GM19452 (cell line): Measurements from ENCODE around the gene INPP5B.

Experiments used
- ATAC-seq: cut with Tn5 transposase; IDR thresholded peaks from one replicate; pipeline ENCODE4 v1.9.1; 2021; ENCODE audit not compliant: unreplicated experiment

Gene INPP5B

GRCh38 chr1:37875833-37876232 is 71.0 kb downstream of the INPP5B start:
- ATAC-seq, result no peak

GRCh38 chr1:37872692-37873091 is 74.2 kb downstream of the INPP5B start:
- no peak for ATAC-seq

GRCh38 chr1:37868466-37868865 is 78.4 kb downstream of the INPP5B start:
- ATAC-seq, result no peak

DNA sequence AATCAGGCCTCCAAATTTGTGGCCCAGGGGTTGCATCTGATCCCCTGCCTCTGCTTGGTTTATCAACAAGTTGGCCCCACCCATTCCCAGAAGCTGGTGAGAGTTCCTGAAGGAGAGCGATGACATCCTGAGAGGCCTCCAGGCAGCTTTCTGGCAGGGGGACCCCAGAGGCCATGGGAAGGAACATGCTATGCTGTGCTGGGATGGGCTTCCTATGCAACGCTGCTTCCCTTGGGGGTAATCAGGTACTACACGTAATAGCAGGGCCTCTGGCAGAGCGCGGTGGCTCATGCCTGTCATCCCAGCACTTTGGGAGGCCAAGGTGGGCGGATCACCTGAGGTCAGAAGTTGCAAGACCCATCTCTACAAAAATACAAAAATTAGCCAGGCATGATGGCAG is 79.1 kb downstream of the INPP5B start:
- no peak for ATAC-seq

GRCh38 chr1:37866491-37866890 is 80.4 kb downstream of the INPP5B start:
- ATAC-seq, result no peak

DNA sequence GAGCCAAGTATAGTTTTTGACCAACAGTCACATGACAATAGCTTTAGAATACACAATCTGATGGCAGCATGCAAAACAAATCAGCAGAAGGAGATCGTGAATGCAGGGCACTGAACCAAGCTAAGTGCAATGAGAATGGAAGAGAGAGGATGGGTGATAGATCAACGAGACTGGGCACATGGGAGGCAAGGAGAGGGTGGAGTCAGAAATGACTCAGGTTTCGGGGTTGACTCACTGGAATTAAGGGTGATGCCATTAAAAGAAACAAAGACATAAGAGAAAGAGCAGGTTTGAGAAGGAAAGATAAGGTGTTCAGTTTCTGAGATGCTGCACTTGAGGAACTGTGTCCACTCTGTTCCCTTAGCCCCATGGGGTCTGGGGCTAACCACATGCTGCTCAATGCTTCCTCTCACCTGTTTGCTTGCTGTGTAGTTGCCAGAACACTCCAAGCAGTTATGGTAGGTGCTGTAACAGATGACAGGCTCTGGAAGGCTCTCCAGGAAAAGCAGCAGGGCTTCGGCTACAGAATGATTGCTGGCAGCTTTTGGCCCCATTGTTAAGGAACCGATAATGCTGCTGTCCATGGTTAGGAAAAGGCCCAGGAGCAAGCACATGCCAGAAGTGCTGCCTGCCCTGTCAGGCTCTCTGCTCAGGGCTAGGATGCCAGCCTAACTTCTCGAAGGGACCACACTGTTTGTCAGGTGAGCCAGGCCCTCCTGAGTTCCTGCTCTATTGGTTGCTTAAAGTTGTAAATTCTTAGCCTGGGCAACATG is 81.3 kb downstream of the INPP5B start:
- ATAC-seq, result no peak

GRCh38 chr1:37862330-37862729 is 84.5 kb downstream of the INPP5B start:
- no peak for ATAC-seq

- no peak for ATAC-seq
Measured at GRCh38 chr1:37861151-37861550, 85.7 kb downstream of the INPP5B start.

GRCh38 chr1:37860346-37860666 is 86.5 kb downstream of the INPP5B start:
- ATAC-seq, result no peak

DNA sequence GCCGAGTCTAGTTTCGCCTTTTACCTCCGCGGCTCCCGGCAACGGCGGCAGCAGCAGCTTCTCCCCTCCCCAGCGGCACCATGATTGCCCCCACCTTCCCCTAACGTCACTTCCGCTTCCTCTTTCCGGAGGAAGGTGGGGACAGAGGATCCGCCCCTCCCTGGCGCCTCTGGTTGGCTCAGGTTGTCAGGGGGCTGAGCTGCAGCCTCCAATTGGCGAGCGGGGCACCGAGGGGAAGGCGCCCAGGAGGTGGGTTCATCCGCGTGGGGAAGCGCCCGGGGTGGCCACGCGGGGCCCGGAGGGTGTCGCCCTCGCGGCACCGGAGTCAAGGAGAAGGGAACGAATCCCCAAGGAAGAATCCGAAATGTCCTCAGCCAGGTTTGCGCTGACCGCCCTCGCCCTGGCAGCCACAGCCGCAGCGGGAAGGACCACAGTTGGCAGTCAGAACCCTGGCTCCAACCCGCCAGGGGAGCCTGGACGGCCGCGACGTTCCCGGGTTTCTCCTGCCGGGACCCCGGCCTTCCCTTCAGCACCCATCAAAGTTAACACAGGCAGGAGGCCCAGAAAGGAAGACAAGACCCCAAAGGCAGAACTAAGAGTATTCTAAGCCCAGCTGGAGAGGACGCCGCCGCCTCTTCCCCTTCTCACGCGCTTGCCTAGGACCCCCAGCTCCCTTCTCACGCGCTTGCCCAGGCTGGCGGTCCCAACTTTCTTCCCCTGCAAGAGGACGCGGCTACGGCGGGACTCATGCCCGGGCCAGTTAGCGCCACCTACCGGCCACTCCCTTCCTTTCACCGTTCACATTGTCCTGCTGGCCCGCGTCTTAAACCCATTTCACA is 87.1 kb downstream of the INPP5B start, which contains the start of gene MTF1:
MTF1 (minus strand) TSS at position 86 of the 839 bp plus-strand sequence. CDS start 1,934 bp downstream, outside the sequence.
- peak; percentile 93 for ATAC-seq

DNA sequence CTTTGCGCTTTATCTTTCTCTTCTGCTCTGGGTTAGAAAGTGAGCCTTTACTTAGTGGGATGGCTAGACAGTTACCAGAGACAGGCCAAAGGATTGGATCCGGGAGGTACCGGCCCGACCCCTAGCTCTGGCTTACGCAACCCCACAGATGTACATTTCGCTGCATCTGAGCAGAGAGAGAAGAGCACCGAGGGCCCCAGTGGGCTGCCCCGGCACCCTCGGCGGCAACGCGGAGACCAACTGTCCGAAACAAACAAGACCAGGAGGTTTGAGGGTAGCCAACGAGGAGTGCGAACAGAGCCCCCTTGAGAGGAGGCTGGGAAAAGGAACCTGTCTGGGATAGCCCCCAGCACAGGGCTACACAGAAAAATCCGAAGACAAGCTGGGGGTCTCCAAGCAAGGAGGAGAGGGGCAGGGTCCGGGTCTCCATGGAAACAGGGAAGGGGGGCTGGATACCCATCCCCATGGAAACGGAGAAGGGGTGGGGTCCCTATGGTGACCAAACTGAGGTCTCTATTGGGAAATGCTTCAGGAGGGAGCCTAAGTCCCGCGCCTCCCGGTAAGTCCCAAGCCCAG is 87.8 kb downstream of the INPP5B start:
- peak; percentile 12 for ATAC-seq

GRCh38 chr1:37854406-37854805 is 92.4 kb downstream of the INPP5B start:
- no peak for ATAC-seq

DNA sequence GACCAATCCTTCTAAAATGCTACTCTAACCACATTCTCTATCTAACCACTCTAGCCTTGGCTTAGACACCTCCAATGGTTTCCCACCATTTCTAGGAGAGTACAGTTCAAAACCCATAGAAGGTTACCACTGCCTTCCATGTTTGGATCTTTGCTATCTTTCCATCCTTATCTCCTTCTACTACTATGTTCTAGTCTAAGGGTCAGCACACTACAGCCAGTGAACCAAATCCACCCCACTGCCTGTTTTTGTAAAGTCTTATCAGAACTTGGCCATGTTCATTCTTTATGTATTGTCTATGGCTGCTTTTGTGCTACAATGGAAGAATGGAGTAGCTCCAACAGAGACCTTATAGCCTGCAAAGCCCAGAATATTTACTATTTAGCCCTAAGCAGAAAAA is 93.7 kb downstream of the INPP5B start:
- no peak for ATAC-seq

GRCh38 chr1:37851782-37852210 is 95.1 kb downstream of the INPP5B start:
- ATAC-seq, result no peak

DNA sequence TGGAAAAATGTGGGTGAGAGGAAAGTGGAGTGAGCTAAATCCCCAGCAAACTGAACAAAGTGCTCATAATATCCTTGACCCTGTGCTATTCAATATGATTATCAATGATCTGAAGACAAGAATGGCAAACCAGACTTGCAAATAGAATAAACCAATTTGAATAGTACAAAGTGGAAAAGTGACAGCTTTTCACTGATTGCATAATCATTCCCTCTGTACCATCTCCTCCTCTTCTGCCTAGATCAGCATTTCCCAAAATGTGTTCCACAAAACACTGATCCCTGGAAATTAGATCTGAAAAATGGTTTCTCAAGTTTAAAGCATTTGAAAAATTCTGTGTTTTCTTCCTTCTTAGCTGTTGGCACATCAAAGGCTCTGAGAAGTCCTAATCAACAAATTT is 95.6 kb downstream of the INPP5B start:
- no peak for ATAC-seq

DNA sequence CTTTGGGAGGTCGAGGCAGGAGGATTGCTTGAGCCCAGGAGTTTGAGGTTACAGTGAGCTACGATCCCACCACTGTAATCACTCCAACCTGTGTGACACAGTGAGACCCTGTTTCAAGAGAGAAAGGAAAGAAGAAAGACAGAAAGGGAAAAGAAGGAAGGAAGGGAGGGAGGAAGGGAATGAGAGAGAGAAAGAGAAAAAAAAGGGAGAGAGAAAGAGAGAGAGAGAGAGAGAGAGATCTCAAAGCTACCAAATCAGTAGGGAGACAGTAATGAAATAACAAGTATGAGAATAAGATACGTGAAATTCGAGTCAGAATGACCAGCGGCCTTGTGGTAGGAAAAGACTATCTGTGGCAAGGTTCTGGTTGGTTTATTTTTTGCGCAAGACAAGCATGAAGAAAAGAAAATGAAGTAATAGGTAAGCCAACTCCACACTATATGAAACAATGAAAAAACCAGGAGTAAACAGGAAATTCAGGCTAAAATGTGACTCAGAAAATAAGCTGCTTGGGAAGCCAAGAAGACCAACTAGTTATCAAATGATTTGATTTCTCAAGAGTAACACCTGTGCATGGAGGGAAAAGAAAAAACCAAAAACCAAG is 96.4 kb downstream of the INPP5B start:
- ATAC-seq, result no peak

GRCh38 chr1:37849480-37849879 is 97.4 kb downstream of the INPP5B start:
- ATAC-seq, result no peak

- ATAC-seq, result no peak
Measured at GRCh38 chr1:37846647-37847339, 100.1 kb downstream of the INPP5B start.

DNA sequence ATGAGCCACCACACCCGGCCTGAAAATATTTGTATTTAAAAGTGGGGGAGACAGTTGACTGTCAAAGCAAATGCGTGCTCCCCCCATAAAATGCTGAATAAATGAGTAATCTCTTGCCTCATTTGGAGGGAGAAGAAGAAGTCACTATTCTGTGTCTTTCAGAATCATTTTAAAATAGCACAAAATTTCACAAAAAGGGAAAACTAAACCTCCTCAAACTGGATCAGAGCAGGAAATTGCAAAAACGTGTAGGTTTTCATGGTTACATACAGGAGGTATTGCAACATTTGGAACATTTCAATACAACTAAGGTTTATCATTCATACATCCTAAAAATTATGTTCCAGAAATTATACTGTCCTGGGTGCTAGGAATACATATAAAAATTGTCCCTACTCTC is 101.1 kb downstream of the INPP5B start:
- ATAC-seq, result no peak

- ATAC-seq, result no peak
Measured at GRCh38 chr1:37845049-37845646, 101.7 kb downstream of the INPP5B start.
